Subcutaneous abdominal adipose tissue (tissue), 5 donors: ENCODE results near the gene SCAMP5.

Source experiments
- H3K27ac ChIP-seq: one replicate; pipeline ENCODE4 v1.7.0; 2013; ENCODE audit warnings: low read depth, mild to moderate bottlenecking, inconsistent platforms, low read length, moderate library complexity
- H3K27me3 ChIP-seq, 5 donors: one replicate each; pipeline ENCODE4 v1.7.0; 2013; ENCODE audit warnings: low read length in 5 of 5, inconsistent platforms in 1 of 5; ENCODE audit not compliant: control insufficient read depth in 5 of 5, insufficient read depth in 4 of 5
- H3K36me3 ChIP-seq, 5 donors: one replicate each; pipeline ENCODE4 v1.7.0; 2013; ENCODE audit warnings: low read length in 5 of 5; ENCODE audit not compliant: control insufficient read depth in 5 of 5, insufficient read depth in 5 of 5
- H3K4me1 ChIP-seq, 5 donors: one replicate each; pipeline ENCODE4 v1.7.0; 2013; ENCODE audit warnings: low read length in 5 of 5, mild to moderate bottlenecking in 3 of 5, moderate library complexity in 1 of 5; ENCODE audit not compliant: control insufficient read depth in 5 of 5, insufficient read depth in 5 of 5
- H3K4me3 ChIP-seq, 5 donors: one replicate each; pipeline ENCODE4 v1.7.0; 2013; ENCODE audit warnings: low read length in 5 of 5, low read depth in 1 of 5
- H3K9ac ChIP-seq, 5 donors: one replicate each; pipeline ENCODE4 v1.7.0; 2013; ENCODE audit warnings: low read length in 5 of 5, mild to moderate bottlenecking in 4 of 5, moderate library complexity in 3 of 5
- H3K9me3 ChIP-seq, 5 donors: one replicate each; pipeline ENCODE4 v1.7.0; 2013; ENCODE audit warnings: low read length in 5 of 5; ENCODE audit not compliant: control insufficient read depth in 5 of 5
- donor health status: healthy.
- donor health status: healthy.
- donor health status: healthy.
- donor health status: healthy.
- donor health status: healthy.

The SCAMP5 gene

GRCh38 chr15:75008629-75009326 lies 13.4 kb downstream of the SCAMP5 start:
- Histone ChIP-seq H3K27me3 (no peaks in the 10 kb centered on the region), H3K4me1 (peaks cover 0 to 19% (median 0%) of the 10 kb centered on the region in 5 donors), H3K4me3 (no peak overlapping the region), H3K9me3 (no peaks in the 10 kb centered on the region), H3K36me3 (no peaks in the 10 kb centered on the region), H3K27ac (no peak overlapping the region), H3K9ac (no peak overlapping the region)

GRCh38 chr15:75016431-75016830 lies 21.1 kb downstream of the SCAMP5 start:
- H3K27ac ChIP-seq, result no peak overlapping the region
- H3K4me1 ChIP-seq, result peaks cover 0 to 21% (median 0%) of the 10 kb centered on the region in 5 donors
- H3K4me3 ChIP-seq, result no peak overlapping the region
- H3K27me3 ChIP-seq, result no peaks in the 10 kb centered on the region
- no peaks in the 10 kb centered on the region for H3K36me3 ChIP-seq
- no peaks in the 10 kb centered on the region for H3K9me3 ChIP-seq
- no peak overlapping the region for H3K9ac ChIP-seq

- Histone ChIP-seq H3K4me1 (peaks cover 6 to 32% (median 16%) of the 10 kb centered on the region in 5 donors), H3K27ac (no peak overlapping the region), H3K27me3 (no peaks in the 10 kb centered on the region), H3K4me3 (no peak overlapping the region), H3K9me3 (no peaks in the 10 kb centered on the region), H3K9ac (no peak overlapping the region), H3K36me3 (no peaks in the 10 kb centered on the region)
These were observed 24.6 kb downstream of the SCAMP5 start for GRCh38 chr15:75019916-75020315.

- H3K4me3 ChIP-seq, result no peak overlapping the region
- H3K27me3 ChIP-seq, result no peaks in the 10 kb centered on the region
These were observed 26.0 kb downstream of the SCAMP5 start for GRCh38 chr15:75021341-75021740.

GRCh38 chr15:75022783-75023180 lies 27.4 kb downstream of the SCAMP5 start:
- Histone ChIP-seq H3K4me3 (no peak overlapping the region), H3K27ac (no peak overlapping the region), H3K36me3 (peaks cover 0 to 5% (median 0%) of the 10 kb centered on the region in 5 donors), H3K4me1 (peaks cover 6 to 45% (median 23%) of the 10 kb centered on the region in 5 donors), H3K9ac (no peak overlapping the region), H3K9me3 (no peaks in the 10 kb centered on the region), H3K27me3 (no peaks in the 10 kb centered on the region)

More at GRCh38 chr15:75021341-75021740, 26.0 kb downstream of the SCAMP5 start:
- Histone ChIP-seq H3K9ac (no peak overlapping the region), H3K4me1 (peaks cover 6 to 43% (median 23%) of the 10 kb centered on the region in 5 donors), H3K27ac (no peak overlapping the region), H3K9me3 (no peaks in the 10 kb centered on the region), H3K36me3 (peaks cover 0 to 5% (median 0%) of the 10 kb centered on the region in 5 donors)

- Histone ChIP-seq H3K9me3 (no peaks in the 10 kb centered on the region), H3K4me3 (peak within 1 kb of the TSS; percentile 76 to 94 (median 90)), H3K4me1 (peaks cover 6 to 50% (median 24%) of the 10 kb centered on the region in 5 donors), H3K27ac (peak within 1 kb of the TSS; percentile 92), H3K27me3 (no peaks in the 10 kb centered on the region), H3K36me3 (peaks cover 0 to 5% (median 0%) of the 10 kb centered on the region in 5 donors), H3K9ac (peak within 1 kb of the TSS; percentile 75 to 97 (median 85))
These were observed 28.0 kb downstream of the SCAMP5 start, which contains the start of gene PPCDC for GRCh38 chr15:75023181-75023871. Gene PPCDC, plus strand, starts transcription at chr15:75023590. Its CDS starts 4,729 bp downstream, at chr15:75028319.

GRCh38 chr15:75023872-75024636 lies 28.7 kb downstream of the SCAMP5 start:
- peaks cover 6 to 57% (median 32%) of the 10 kb centered on the region in 5 donors for H3K4me1 ChIP-seq
- peaks cover 0 to 5% (median 0%) of the 10 kb centered on the region in 5 donors for H3K36me3 ChIP-seq
- no peaks in the 10 kb centered on the region for H3K27me3 ChIP-seq
- peak overlapping the region; percentile 76 to 94 (median 90) for H3K4me3 ChIP-seq
- no peaks in the 10 kb centered on the region for H3K9me3 ChIP-seq
- H3K9ac ChIP-seq, result peak overlapping the region; percentile 75 to 97 (median 85)
- H3K27ac ChIP-seq, result peak overlapping the region; percentile 92

GRCh38 chr15:75025107-75025506 lies 29.7 kb downstream of the SCAMP5 start:
- Histone ChIP-seq H3K9me3 (no peaks in the 10 kb centered on the region), H3K9ac (peak overlapping the region in 2 of 5 donors; percentile 7 to 45), H3K27me3 (peaks cover 0 to 5% (median 0%) of the 10 kb centered on the region in 5 donors), H3K36me3 (peaks cover 0 to 5% (median 0%) of the 10 kb centered on the region in 5 donors), H3K4me3 (no peak overlapping the region), H3K4me1 (peaks cover 15 to 63% (median 42%) of the 10 kb centered on the region in 5 donors), H3K27ac (no peak overlapping the region)

- no peaks in the 10 kb centered on the region for H3K9me3 ChIP-seq
- H3K4me3 ChIP-seq, result no peak overlapping the region
- H3K27me3 ChIP-seq, result peaks cover 0 to 7% (median 0%) of the 10 kb centered on the region in 5 donors
- H3K9ac ChIP-seq, result peak overlapping the region in 1 of 5 donors; percentile 45
- peaks cover 0 to 5% (median 0%) of the 10 kb centered on the region in 5 donors for H3K36me3 ChIP-seq
- H3K4me1 ChIP-seq, result peaks cover 20 to 68% (median 48%) of the 10 kb centered on the region in 5 donors
- H3K27ac ChIP-seq, result no peak overlapping the region
These were observed 30.3 kb downstream of the SCAMP5 start for GRCh38 chr15:75025548-75026260.
